Fibroblast of mammary gland (primary cell): Measurements from ENCODE around the gene PITX2.

Experiments used
- DNase-seq: peaks from one replicate; pipeline ENCODE4 v3.0.0-alpha.2; 2010; ENCODE audit warnings: low read depth
- H3K4me3 ChIP-seq: 2 replicates; pipeline ENCODE4 v1.5.1; 2011; ENCODE audit warnings: low read depth, mild to moderate bottlenecking, low read length, moderate library complexity; ENCODE audit not compliant: control insufficient read depth
- CTCF ChIP-seq: conservative IDR thresholded peaks from 2 replicates; pipeline ENCODE4 v1.5.1; 2011; ENCODE audit warnings: low read depth, low read length, inconsistent platforms; ENCODE audit not compliant: control insufficient read depth, insufficient read depth

PITX2 gene

GRCh38 chr4:110628663-110629213, 5.9 kb upstream of the PITX2 start:
- TF ChIP-seq CTCF: no peak
- DNase-seq: no peak
- H3K4me3 ChIP-seq: no peak overlapping the region

GRCh38 chr4:110627977-110628662, 5.2 kb upstream of the PITX2 start:
- DNase-seq: no peak
- no peak for TF ChIP-seq CTCF
- no peak overlapping the region for H3K4me3 ChIP-seq

- H3K4me3 ChIP-seq: no peak overlapping the region
- DNase-seq: no peak
- no peak for TF ChIP-seq CTCF
These were observed 3.8 kb upstream of the PITX2 start for GRCh38 chr4:110626532-110627153.

GRCh38 chr4:110625576-110626257, 2.8 kb upstream of the PITX2 start:
- H3K4me3 ChIP-seq: no peak overlapping the region
- no peak for TF ChIP-seq CTCF
- no peak for DNase-seq

GRCh38 chr4:110624904-110625494, 2.1 kb upstream of the PITX2 start:
- no peak for TF ChIP-seq CTCF
- H3K4me3 ChIP-seq: no peak overlapping the region
- no peak for DNase-seq

- H3K4me3 ChIP-seq: no peak overlapping the region
- TF ChIP-seq CTCF: no peak
- no peak for DNase-seq
These were observed 1.5 kb upstream of the PITX2 start for GRCh38 chr4:110624398-110624780.
